ENCODE measurements around the gene OR8B4. TPM values are rescaled to one million over a fixed set of nuclear protein-coding genes. Genes with fewer than 3 reads are reported as not detected.
A peak's percentile ranks its signal among the peaks of the same experiment; 100 is the strongest.

The OR8B4 gene
- total and polyA plus RNA-seq, 2 experiments from 2014 or later = not detected

- Histone ChIP-seq H3K4me1 (ENCODE audit: insufficient read depth) (peaks cover 16% of the 10 kb centered on the region), H3F3A (replicated peaks; ENCODE audit: low read depth) (no peaks in the 10 kb centered on the region), H3K27me3 (ENCODE audit: insufficient read depth) (no peaks in the 10 kb centered on the region), H3K27ac (ENCODE audit: low read depth) (no peak overlapping the region), H3K9me2 (ENCODE audit: insufficient read depth) (no peaks in the 10 kb centered on the region), H3K36me3 (ENCODE audit: insufficient read depth) (no peaks in the 10 kb centered on the region), H2AFZ (no peak overlapping the region), H3K4me3 (no peak overlapping the region), H4K20me1 (replicated peaks; ENCODE audit: insufficient read depth) (no peaks in the 10 kb centered on the region), H3K4me2 (peak overlapping the region; percentile 33), H3K79me2 (replicated peaks; ENCODE audit: insufficient read depth) (no peaks in the 10 kb centered on the region)
- DNase-seq (ENCODE audit: low spot score) = no peak
- no peak overlapping the region for H3K4me3 Mint-ChIP-seq
- H3K27ac Mint-ChIP-seq = no peak overlapping the region
- ATAC-seq = no peak
- H3K27me3 Mint-ChIP-seq (ENCODE audit: insufficient read depth, low read depth, poor library complexity) = peaks cover 2% of the 10 kb centered on the region
- H3K4me1 Mint-ChIP-seq = peaks cover 14% of the 10 kb centered on the region; the same call in 2 of the 3 replicates
- H3K36me3 Mint-ChIP-seq (ENCODE audit: low read depth) = no peaks in the 10 kb centered on the region
- TF ChIP-seq EZH2phosphoT487 (IDR thresholded peaks at IDR 0.05; ENCODE audit: unreplicated experiment) (no peak), ZNF331 (CRISPR knock-in tag; IDR thresholded peaks at IDR 0.05; ENCODE audit: low read depth) (no peak), CREB1 (CRISPR knock-in tag; IDR thresholded peaks at IDR 0.05; ENCODE audit: low read depth) (no peak), ZNF114 (CRISPR knock-in tag; IDR thresholded peaks at IDR 0.05) (no peak), CTCF (conservative IDR thresholded peaks at IDR 0.05; ENCODE audit: low read depth in 2 of 2) (no peak), JUNB (IDR thresholded peaks at IDR 0.05; ENCODE audit: unreplicated experiment) (no peak)
- TF ChIP-seq, protein P1, sequence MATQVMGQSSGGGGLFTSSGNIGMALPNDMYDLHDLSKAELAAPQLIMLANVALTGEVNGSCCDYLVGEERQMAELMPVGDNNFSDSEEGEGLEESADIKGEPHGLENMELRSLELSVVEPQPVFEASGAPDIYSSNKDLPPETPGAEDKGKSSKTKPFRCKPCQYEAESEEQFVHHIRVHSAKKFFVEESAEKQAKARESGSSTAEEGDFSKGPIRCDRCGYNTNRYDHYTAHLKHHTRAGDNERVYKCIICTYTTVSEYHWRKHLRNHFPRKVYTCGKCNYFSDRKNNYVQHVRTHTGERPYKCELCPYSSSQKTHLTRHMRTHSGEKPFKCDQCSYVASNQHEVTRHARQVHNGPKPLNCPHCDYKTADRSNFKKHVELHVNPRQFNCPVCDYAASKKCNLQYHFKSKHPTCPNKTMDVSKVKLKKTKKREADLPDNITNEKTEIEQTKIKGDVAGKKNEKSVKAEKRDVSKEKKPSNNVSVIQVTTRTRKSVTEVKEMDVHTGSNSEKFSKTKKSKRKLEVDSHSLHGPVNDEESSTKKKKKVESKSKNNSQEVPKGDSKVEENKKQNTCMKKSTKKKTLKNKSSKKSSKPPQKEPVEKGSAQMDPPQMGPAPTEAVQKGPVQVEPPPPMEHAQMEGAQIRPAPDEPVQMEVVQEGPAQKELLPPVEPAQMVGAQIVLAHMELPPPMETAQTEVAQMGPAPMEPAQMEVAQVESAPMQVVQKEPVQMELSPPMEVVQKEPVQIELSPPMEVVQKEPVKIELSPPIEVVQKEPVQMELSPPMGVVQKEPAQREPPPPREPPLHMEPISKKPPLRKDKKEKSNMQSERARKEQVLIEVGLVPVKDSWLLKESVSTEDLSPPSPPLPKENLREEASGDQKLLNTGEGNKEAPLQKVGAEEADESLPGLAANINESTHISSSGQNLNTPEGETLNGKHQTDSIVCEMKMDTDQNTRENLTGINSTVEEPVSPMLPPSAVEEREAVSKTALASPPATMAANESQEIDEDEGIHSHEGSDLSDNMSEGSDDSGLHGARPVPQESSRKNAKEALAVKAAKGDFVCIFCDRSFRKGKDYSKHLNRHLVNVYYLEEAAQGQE (IDR thresholded peaks at IDR 0.05; ENCODE audit: unreplicated experiment) = no peak
- TF ChIP-seq, protein P2, sequence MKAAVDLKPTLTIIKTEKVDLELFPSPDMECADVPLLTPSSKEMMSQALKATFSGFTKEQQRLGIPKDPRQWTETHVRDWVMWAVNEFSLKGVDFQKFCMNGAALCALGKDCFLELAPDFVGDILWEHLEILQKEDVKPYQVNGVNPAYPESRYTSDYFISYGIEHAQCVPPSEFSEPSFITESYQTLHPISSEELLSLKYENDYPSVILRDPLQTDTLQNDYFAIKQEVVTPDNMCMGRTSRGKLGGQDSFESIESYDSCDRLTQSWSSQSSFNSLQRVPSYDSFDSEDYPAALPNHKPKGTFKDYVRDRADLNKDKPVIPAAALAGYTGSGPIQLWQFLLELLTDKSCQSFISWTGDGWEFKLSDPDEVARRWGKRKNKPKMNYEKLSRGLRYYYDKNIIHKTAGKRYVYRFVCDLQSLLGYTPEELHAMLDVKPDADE (IDR thresholded peaks at IDR 0.05) = no peak
- H3K9me3 Mint-ChIP-seq = no peaks in the 10 kb centered on the region
Measured at GRCh38 chr11:124474079-124474478, 49.4 kb upstream of the OR8B4 start.

GRCh38 chr11:124473476-124473875 lies 48.8 kb upstream of the OR8B4 start:
- ATAC-seq (no peak), DNase-seq (ENCODE audit: low spot score) (no peak)
- Histone ChIP-seq H2AFZ (no peak overlapping the region), H3K4me3 (no peak overlapping the region), H3F3A (replicated peaks; ENCODE audit: low read depth) (no peaks in the 10 kb centered on the region), H3K4me2 (no peak overlapping the region), H3K36me3 (ENCODE audit: insufficient read depth) (no peaks in the 10 kb centered on the region), H3K9me2 (ENCODE audit: insufficient read depth) (no peaks in the 10 kb centered on the region), H3K27ac (ENCODE audit: low read depth) (no peak overlapping the region), H4K20me1 (replicated peaks; ENCODE audit: insufficient read depth) (no peaks in the 10 kb centered on the region), H3K79me2 (replicated peaks; ENCODE audit: insufficient read depth) (no peaks in the 10 kb centered on the region), H3K27me3 (ENCODE audit: insufficient read depth) (no peaks in the 10 kb centered on the region), H3K4me1 (ENCODE audit: insufficient read depth) (peaks cover 16% of the 10 kb centered on the region)
- H3K27ac Mint-ChIP-seq = no peak overlapping the region
- H3K9me3 Mint-ChIP-seq = no peaks in the 10 kb centered on the region
- H3K4me3 Mint-ChIP-seq = no peak overlapping the region
- peaks cover 14% of the 10 kb centered on the region; the same call in 2 of the 3 replicates for H3K4me1 Mint-ChIP-seq
- H3K27me3 Mint-ChIP-seq (ENCODE audit: insufficient read depth, low read depth, poor library complexity) = peaks cover 2% of the 10 kb centered on the region
- no peaks in the 10 kb centered on the region for H3K36me3 Mint-ChIP-seq (ENCODE audit: low read depth)
- no peak for TF ChIP-seq STAT1 (IDR thresholded peaks at IDR 0.05; ENCODE audit: unreplicated experiment)
- no peak for TF ChIP-seq EZH2phosphoT487 (IDR thresholded peaks at IDR 0.05; ENCODE audit: unreplicated experiment)
- no peak for TF ChIP-seq POLR2AphosphoS5 (IDR thresholded peaks at IDR 0.05; ENCODE audit: low read depth)
- TF ChIP-seq CTCF (conservative IDR thresholded peaks at IDR 0.05; ENCODE audit: low read depth in 2 of 2) = no peak
- no peak for TF ChIP-seq EZH2 (IDR thresholded peaks at IDR 0.05; ENCODE audit: low read depth, unreplicated experiment)
- TF ChIP-seq CREB1 (CRISPR knock-in tag; IDR thresholded peaks at IDR 0.05; ENCODE audit: low read depth) = no peak
- TF ChIP-seq, protein P1 (IDR thresholded peaks at IDR 0.05; ENCODE audit: unreplicated experiment) = no peak
